Transverse colon (tissue), 4 donors: ENCODE results near the gene CENPS.

Experiments used
- CTCF ChIP-seq, 5 experiments: fragments of 200-600 bp in 3 of 5; fragments of 450-650 bp in 2 of 5; sonication (generic) in 3 of 5; IDR thresholded peaks; 1 replicate in 2 of 5; 2 replicates in 3 of 5; pipeline ENCODE4 v1.5.1; 2016 to 2017; ENCODE audit warnings: antibody characterized with exemption in 5 of 5, inconsistent platforms in 3 of 5, mild to moderate bottlenecking in 2 of 5, moderate library complexity in 1 of 5
- POLR2A ChIP-seq: fragments of 450-650 bp; IDR thresholded peaks from one replicate; pipeline ENCODE4 v1.6.1; 2016; ENCODE audit warnings: antibody characterized with exemption, mild to moderate bottlenecking, moderate library complexity
- POLR2AphosphoS5 ChIP-seq, 3 donors: sonication (generic); formaldehyde crosslinking; IDR thresholded peaks; one replicate each; pipeline ENCODE4 v1.6.1; 2016; ENCODE audit warnings: antibody characterized with exemption in 3 of 3

- TF ChIP-seq CTCF (IDR thresholded peaks at IDR 0.05) (no peak), POLR2A (no peak), POLR2AphosphoS5 (IDR thresholded peaks at IDR 0.05) (no peak)
These were observed 967 bp downstream of the CENPS start for GRCh38 chr1:10431070-10431730.
